AG09319 (cell line): ENCODE results near the gene DYRK3.

Source experiments
- DNase-seq: peaks from one replicate; pipeline ENCODE4 v3.0.0-alpha.2; 2010; ENCODE audit warnings: low read depth; ENCODE audit errors: extremely low read depth
- TF ChIP-seq, protein P1 (sequence below): IDR thresholded peaks from 2 replicates; pipeline ENCODE4 v1.5.1; 2011; ENCODE audit warnings: low read depth, mild to moderate bottlenecking, inconsistent platforms, low read length, moderate library complexity

The DYRK3 gene

DNA sequence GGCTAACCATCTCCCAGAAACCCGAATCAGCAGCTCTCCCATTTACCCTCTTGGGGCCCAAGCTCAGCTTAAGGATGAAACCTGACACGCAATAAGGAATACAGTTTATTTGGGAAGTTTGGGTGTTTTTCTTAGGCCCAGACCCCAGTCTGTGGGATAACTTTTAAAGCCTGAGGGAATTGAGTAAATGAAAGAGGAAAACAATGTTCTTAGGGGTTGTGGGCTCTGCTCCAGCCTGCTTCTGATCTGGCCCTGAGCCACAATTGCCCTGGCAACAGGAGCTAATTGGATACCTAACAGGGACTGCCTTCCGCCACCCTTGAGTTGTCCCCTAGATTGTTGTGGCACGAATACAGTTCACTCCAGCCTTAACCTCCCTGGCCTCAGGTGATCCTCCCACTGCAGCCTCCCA lies 20.1 kb downstream of the DYRK3 start:
- no peak for DNase-seq

DNA sequence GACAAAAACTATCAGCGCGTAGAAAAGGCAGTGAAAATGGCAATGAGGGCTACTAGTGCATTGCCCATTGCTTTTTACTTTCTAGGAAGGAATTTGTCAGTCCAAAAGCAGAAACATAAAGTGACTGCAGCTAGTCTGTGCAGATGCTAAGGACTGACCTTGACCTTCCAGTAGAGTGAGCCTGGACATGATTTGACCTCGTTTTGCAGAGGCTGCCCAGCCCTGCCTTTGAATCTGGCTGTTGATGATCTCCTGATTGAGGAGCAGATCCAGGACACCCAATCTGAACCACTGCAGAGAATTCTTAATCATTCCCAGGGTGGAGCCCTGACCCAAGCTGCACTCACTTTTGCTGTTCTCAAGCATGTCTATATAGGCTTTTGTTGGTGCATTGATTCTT lies 21.6 kb downstream of the DYRK3 start:
- DNase-seq, result no peak
- TF ChIP-seq, protein P1, sequence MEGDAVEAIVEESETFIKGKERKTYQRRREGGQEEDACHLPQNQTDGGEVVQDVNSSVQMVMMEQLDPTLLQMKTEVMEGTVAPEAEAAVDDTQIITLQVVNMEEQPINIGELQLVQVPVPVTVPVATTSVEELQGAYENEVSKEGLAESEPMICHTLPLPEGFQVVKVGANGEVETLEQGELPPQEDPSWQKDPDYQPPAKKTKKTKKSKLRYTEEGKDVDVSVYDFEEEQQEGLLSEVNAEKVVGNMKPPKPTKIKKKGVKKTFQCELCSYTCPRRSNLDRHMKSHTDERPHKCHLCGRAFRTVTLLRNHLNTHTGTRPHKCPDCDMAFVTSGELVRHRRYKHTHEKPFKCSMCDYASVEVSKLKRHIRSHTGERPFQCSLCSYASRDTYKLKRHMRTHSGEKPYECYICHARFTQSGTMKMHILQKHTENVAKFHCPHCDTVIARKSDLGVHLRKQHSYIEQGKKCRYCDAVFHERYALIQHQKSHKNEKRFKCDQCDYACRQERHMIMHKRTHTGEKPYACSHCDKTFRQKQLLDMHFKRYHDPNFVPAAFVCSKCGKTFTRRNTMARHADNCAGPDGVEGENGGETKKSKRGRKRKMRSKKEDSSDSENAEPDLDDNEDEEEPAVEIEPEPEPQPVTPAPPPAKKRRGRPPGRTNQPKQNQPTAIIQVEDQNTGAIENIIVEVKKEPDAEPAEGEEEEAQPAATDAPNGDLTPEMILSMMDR, result no peak

More for the DNA sequence above, 20.1 kb downstream of the DYRK3 start:
- TF ChIP-seq, protein P1, result no peak

DNA sequence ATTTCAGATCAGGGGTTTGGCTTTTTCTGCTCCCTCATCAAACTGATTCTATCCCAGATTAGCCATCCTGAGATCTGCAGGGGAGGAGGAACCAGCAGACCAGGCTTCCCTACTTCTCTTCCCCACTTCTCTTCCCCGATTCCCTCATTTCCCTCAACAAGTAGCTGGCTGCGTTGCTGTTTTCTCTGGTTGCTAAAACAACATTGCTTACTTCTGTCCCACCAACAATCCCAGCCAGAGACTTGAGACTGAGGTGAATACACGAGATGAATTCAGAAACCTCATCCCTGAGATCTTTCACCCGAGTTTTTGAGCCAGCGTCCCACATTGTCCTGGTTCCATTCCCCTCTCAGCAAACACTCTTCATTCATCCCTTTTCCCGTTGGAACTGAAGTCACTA lies 22.4 kb downstream of the DYRK3 start:
- TF ChIP-seq, protein P1, result no peak
- no peak for DNase-seq

DNA sequence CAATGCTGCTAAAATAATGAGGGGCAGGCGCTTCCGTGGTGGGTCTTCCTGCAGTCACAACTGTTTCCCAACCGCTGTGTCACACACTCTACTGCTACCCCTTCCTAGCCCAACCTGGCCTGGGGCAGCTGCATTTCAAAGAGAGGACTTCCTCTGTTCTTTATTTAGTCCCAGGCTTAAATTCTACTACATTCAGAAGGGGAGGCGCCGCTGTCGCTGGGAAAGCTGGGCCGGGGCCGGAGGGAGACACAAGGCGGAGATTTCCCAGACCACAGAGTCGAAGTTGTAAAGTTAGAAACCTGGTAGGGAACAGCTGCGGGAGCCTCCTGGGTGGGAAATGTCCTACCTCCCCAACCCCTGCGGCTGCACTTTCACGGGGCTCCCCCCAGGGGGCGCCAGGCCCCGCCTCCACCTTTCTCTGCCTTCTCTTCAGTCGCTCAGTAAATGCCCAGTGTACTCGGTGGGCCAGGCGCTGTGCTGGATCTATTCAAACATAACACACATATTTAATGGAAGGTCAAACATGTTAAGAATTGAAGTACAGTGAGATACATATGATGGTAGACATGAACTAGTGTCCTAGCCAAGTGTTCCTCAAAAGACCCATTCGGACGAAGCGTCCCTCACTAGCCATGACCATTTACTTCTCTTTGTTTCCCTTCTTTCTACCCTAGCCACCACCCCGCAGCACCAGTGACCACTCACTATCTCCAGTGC lies 23.1 kb downstream of the DYRK3 start:
- no peak for DNase-seq
- TF ChIP-seq, protein P1, result peak; percentile 60

DNA sequence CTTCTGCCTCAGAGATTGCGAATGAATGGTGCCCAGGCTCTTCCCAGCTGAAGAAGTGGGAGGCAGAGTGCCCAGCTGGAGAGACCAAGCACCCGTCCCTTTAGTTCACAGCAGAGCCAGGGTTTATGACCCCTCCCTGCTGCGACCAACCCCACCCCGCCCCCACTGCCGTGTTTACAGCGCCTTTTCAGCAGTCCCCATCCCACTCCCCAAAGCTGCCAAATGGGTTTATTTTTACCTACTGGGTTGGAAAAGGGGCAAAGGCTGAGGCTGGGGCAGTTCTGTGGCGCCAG lies 23.6 kb downstream of the DYRK3 start:
- TF ChIP-seq, protein P1, result no peak

DNA sequence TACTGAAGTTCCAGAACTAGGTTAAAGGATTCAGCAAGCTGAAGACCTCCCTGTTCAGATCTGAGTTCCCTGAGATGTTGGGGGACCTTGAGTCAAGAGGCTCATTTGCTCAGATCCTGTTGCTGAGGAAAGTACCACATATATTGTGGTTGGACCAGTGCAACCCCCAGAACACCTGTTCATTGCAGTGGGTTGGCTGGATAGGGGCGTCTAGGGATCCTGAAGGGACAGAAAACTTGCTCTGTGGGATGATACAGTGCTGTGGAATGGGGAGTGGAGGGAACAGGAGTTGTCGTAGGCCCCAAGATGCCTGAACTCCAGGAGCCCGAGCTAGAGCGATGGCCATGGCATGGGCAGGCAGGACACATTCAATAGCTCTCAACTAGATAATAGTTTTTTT lies 24.8 kb downstream of the DYRK3 start:
- TF ChIP-seq, protein P1, result no peak
- DNase-seq, result no peak

More for the DNA sequence above, 23.6 kb downstream of the DYRK3 start:
- no peak for DNase-seq

DNA sequence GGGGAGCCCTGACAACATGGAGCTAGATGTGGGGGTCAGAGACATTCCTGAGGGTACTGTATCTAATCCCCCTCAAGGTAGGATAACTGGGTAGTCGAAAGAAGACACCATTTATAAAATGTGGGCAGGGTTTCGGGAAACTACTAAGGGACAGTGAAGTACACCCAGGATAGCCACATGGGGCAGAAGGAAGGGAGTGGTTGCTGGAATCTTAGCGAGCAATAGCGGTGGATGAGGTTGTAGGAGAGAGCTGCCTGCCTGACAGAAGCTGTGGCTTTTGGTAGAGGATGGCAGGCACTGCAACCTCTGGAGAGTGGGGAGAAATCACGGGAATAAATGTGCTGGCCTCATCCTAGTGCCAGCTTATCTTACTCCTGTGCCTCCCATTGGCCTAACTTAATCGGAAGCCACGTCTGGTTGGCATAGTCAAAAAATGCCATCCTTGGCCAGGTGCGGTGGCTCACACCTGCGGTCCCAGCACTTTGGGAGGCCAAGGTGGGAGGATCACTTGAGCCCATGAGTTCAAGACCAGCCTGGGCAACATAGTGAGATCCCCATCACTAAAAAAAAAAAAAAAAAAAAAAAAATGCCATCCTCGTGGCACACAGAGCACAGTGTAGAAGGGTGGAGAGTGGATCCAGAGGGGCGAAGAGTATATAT lies 26.0 kb downstream of the DYRK3 start:
- DNase-seq, result no peak

More for the DNA sequence above, 26.0 kb downstream of the DYRK3 start:
- TF ChIP-seq, protein P1, result no peak
